Panc1 (cell line): ENCODE measurements around the gene TLE1.

Source experiments
- CTCF ChIP-seq: fragments of 450-650 bp; IDR thresholded peaks from 2 replicates; pipeline ENCODE4 v1.5.1; 2017; ENCODE audit warnings: mild to moderate bottlenecking
- POLR2AphosphoS5 ChIP-seq: IDR thresholded peaks from 2 replicates; pipeline ENCODE4 v1.6.1; 2012; ENCODE audit warnings: mild to moderate bottlenecking, low read depth, low read length, moderate library complexity
- REST ChIP-seq, 2 experiments: IDR thresholded peaks; 2 replicates each; pipeline ENCODE4 v1.6.1; 2011 to 2012; ENCODE audit warnings: low read depth in 2 of 2, control low read depth in 1 of 2, low read length in 1 of 2, mild to moderate bottlenecking in 1 of 2, moderate library complexity in 1 of 2; ENCODE audit not compliant: insufficient read depth in 1 of 2
- TCF7L2 ChIP-seq: IDR thresholded peaks from 2 replicates; pipeline ENCODE4 v1.6.1; 2011; ENCODE audit warnings: mild to moderate bottlenecking, low read depth, low read length, inconsistent platforms

- TF ChIP-seq CTCF (no peak), REST (IDR thresholded peaks at IDR 0.05; ENCODE audit: insufficient read depth in 1 of 2, low read depth in 2 of 2, low read length in 1 of 2) (no peak), POLR2AphosphoS5 (no peak), TCF7L2 (no peak)
Measured at GRCh38 chr9:81729135-81729534, 39.8 kb upstream of the TLE1 start.
